Renal pelvis (tissue), 12 donors: Measurements from ENCODE around the gene AKR7A2. TPM values are rescaled to one million over a fixed set of nuclear protein-coding genes. Genes with fewer than 3 reads are reported as not detected.

ENCODE experiments used
- DNase-seq: peaks from one replicate; pipeline ENCODE4 v3.0.0-alpha.2; 2013
- long read RNA-seq, 16 experiments: transcript quantifications; one replicate each; lab custom pipeline, GENCODE V29; 2026
- polyA plus RNA-seq, 3 donors: library from polyadenylated mRNA; unstranded; fragments of 120-200 nt; gene quantifications; one replicate each; pipeline ENCODE4 v1.2.1, GENCODE V29; 2013; ENCODE audit not compliant: insufficient read length in 3 of 3

AKR7A2 gene
- polyA plus RNA-seq: 100 to 1,000 TPM in 2 of 3 donors, 10 to 100 TPM in 1; 94.3 to 102 (median 100) TPM
- long read RNA-seq, donor 1, transcript AKR7A2-201 (7 exons, 1,362 nt): major isoform, 74 of 101 reads
- long read RNA-seq, donor 1, partial matches to known transcripts: 26 of 101 reads
- long read RNA-seq, donor 1, other reads (novel, unspliced or antisense): 0 of 101 reads
- long read RNA-seq, donor 2, transcript AKR7A2-201 (7 exons, 1,362 nt): major isoform, 87 of 123 reads
- long read RNA-seq, donor 2, partial matches to known transcripts: 35 of 123 reads
- long read RNA-seq, donor 2, other reads (novel, unspliced or antisense): 0 of 123 reads
- long read RNA-seq, donor 3, transcript AKR7A2-201 (7 exons, 1,362 nt): major isoform, 73 of 103 reads
- long read RNA-seq, donor 3, partial matches to known transcripts: 29 of 103 reads
- long read RNA-seq, donor 3, other reads (novel, unspliced or antisense): 0 of 103 reads
- long read RNA-seq, donor 4, transcript AKR7A2-201 (7 exons, 1,362 nt): major isoform, 82 of 106 reads
- long read RNA-seq, donor 4, partial matches to known transcripts: 24 of 106 reads
- long read RNA-seq, donor 4, other reads (novel, unspliced or antisense): 0 of 106 reads
- long read RNA-seq, donor 5, transcript AKR7A2-201 (7 exons, 1,362 nt): major isoform, 42 of 42 reads
- long read RNA-seq, donor 5, partial matches to known transcripts: 0 of 42 reads
- long read RNA-seq, donor 5, other reads (novel, unspliced or antisense): 0 of 42 reads
- long read RNA-seq, donor 6, transcript AKR7A2-201 (7 exons, 1,362 nt): major isoform, 57 of 69 reads
- long read RNA-seq, donor 6, partial matches to known transcripts: 12 of 69 reads
- long read RNA-seq, donor 6, other reads (novel, unspliced or antisense): 0 of 69 reads
- long read RNA-seq, donor 7, transcript AKR7A2-201 (7 exons, 1,362 nt): major isoform, 89 of 118 reads
- long read RNA-seq, donor 7, partial matches to known transcripts: 29 of 118 reads
- long read RNA-seq, donor 7, other reads (novel, unspliced or antisense): 0 of 118 reads
- long read RNA-seq, donor 8, transcript AKR7A2-201 (7 exons, 1,362 nt): major isoform, 34 of 44 reads
- long read RNA-seq, donor 8, partial matches to known transcripts: 10 of 44 reads
- long read RNA-seq, donor 8, other reads (novel, unspliced or antisense): 0 of 44 reads
- long read RNA-seq, donor 9, transcript AKR7A2-201 (7 exons, 1,362 nt): major isoform, 101 of 137 reads
- long read RNA-seq, donor 9, partial matches to known transcripts: 35 of 137 reads
- long read RNA-seq, donor 9, other reads (novel, unspliced or antisense): 0 of 137 reads
- long read RNA-seq, donor 10, transcript AKR7A2-201 (7 exons, 1,362 nt): major isoform, 63 of 83 reads
- long read RNA-seq, donor 10, partial matches to known transcripts: 17 of 83 reads
- long read RNA-seq, donor 10, other reads (novel, unspliced or antisense): 0 of 83 reads
- long read RNA-seq, donor 11, transcript AKR7A2-201 (7 exons, 1,362 nt): major isoform, 66 of 78 reads
- long read RNA-seq, donor 11, partial matches to known transcripts: 12 of 78 reads
- long read RNA-seq, donor 11, other reads (novel, unspliced or antisense): 0 of 78 reads
- long read RNA-seq, donor 12, transcript AKR7A2-201 (7 exons, 1,362 nt): major isoform, 90 of 113 reads
- long read RNA-seq, donor 12, partial matches to known transcripts: 22 of 113 reads
- long read RNA-seq, donor 12, other reads (novel, unspliced or antisense): 0 of 113 reads
- long read RNA-seq, donor 13, transcript AKR7A2-201 (7 exons, 1,362 nt): major isoform, 31 of 39 reads
- long read RNA-seq, donor 13, partial matches to known transcripts: 8 of 39 reads
- long read RNA-seq, donor 13, other reads (novel, unspliced or antisense): 0 of 39 reads
- long read RNA-seq, donor 14: 0 reads
- long read RNA-seq, donor 15, transcript AKR7A2-201 (7 exons, 1,362 nt): major isoform, 78 of 99 reads
- long read RNA-seq, donor 15, partial matches to known transcripts: 21 of 99 reads
- long read RNA-seq, donor 15, other reads (novel, unspliced or antisense): 0 of 99 reads
- long read RNA-seq, donor 16, transcript AKR7A2-201 (7 exons, 1,362 nt): major isoform, 75 of 116 reads
- long read RNA-seq, donor 16, partial matches to known transcripts: 40 of 116 reads
- long read RNA-seq, donor 16, other reads (novel, unspliced or antisense): 0 of 116 reads

- DNase-seq: peak; percentile 92
These were observed at the start of gene AKR7A2, which contains the start of gene SLC66A1 for GRCh38 chr1:19311931-19312781. Gene AKR7A2, minus strand, starts transcription at chr1:19312144. Its CDS starts 20 bp downstream, at chr1:19312124. Gene SLC66A1, plus strand, starts transcription at chr1:19312326. Its CDS starts 5,352 bp downstream, at chr1:19317678.

GRCh38 chr1:19360843-19361610 is 49.1 kb upstream of the AKR7A2 start:
- no peak for DNase-seq

- DNase-seq: no peak
These were observed 48.5 kb upstream of the AKR7A2 start for GRCh38 chr1:19360432-19360831.

GRCh38 chr1:19360016-19360415 is 48.1 kb upstream of the AKR7A2 start:
- no peak for DNase-seq

- no peak for DNase-seq
These were observed 47.4 kb upstream of the AKR7A2 start for GRCh38 chr1:19359357-19359756.

- no peak for DNase-seq
These were observed 46.8 kb upstream of the AKR7A2 start for GRCh38 chr1:19358710-19359109.

- DNase-seq: no peak
These were observed 45.5 kb upstream of the AKR7A2 start for GRCh38 chr1:19357299-19357986.

GRCh38 chr1:19356266-19356665 is 44.3 kb upstream of the AKR7A2 start:
- no peak for DNase-seq

- DNase-seq: no peak
These were observed 42.6 kb upstream of the AKR7A2 start for GRCh38 chr1:19354531-19354981.

GRCh38 chr1:19353596-19353995 is 41.7 kb upstream of the AKR7A2 start:
- no peak for DNase-seq

- no peak for DNase-seq
These were observed 40.9 kb upstream of the AKR7A2 start for GRCh38 chr1:19352839-19353238.

- no peak for DNase-seq
These were observed 39.9 kb upstream of the AKR7A2 start for GRCh38 chr1:19351873-19352272.

GRCh38 chr1:19350566-19350965 is 38.6 kb upstream of the AKR7A2 start:
- DNase-seq: no peak

- no peak for DNase-seq
These were observed 38.1 kb upstream of the AKR7A2 start for GRCh38 chr1:19349999-19350398.

GRCh38 chr1:19348441-19349198 is 36.7 kb upstream of the AKR7A2 start:
- no peak for DNase-seq

- DNase-seq: no peak
These were observed 35.7 kb upstream of the AKR7A2 start for GRCh38 chr1:19347533-19348172.
